HG03460 (cell line): ENCODE data around the gene BOC.

ENCODE experiments used
- ATAC-seq: cut with Tn5 transposase; IDR thresholded peaks from one replicate; pipeline ENCODE4 v1.9.1; 2021; ENCODE audit not compliant: unreplicated experiment

The BOC gene

GRCh38 chr3:113249111-113249510 is 37.8 kb downstream of the BOC start:
- ATAC-seq: no peak

- no peak for ATAC-seq
These were observed 38.2 kb downstream of the BOC start for GRCh38 chr3:113249601-113250000.

- ATAC-seq: no peak
These were observed 39.2 kb downstream of the BOC start for GRCh38 chr3:113250566-113250965.

- ATAC-seq: no peak
These were observed 40.5 kb downstream of the BOC start for GRCh38 chr3:113251817-113252216.

- ATAC-seq: no peak
These were observed 41.2 kb downstream of the BOC start for GRCh38 chr3:113252553-113252952.

- no peak for ATAC-seq
These were observed 42.3 kb downstream of the BOC start for GRCh38 chr3:113253702-113254101.

- no peak for ATAC-seq
These were observed 43.0 kb downstream of the BOC start for GRCh38 chr3:113254171-113254947.

GRCh38 chr3:113255100-113255853 is 43.9 kb downstream of the BOC start:
- ATAC-seq: no peak

- ATAC-seq: no peak
These were observed 44.7 kb downstream of the BOC start for GRCh38 chr3:113255854-113256615.

GRCh38 chr3:113258361-113258760 is 47.0 kb downstream of the BOC start:
- no peak for ATAC-seq

GRCh38 chr3:113259196-113259595 is 47.8 kb downstream of the BOC start:
- ATAC-seq: no peak

GRCh38 chr3:113261063-113261625 is 49.8 kb downstream of the BOC start:
- no peak for ATAC-seq

GRCh38 chr3:113261626-113262303 is 50.4 kb downstream of the BOC start:
- no peak for ATAC-seq

- no peak for ATAC-seq
These were observed 50.9 kb downstream of the BOC start for GRCh38 chr3:113262304-113262665.

GRCh38 chr3:113263020-113263419 is 51.7 kb downstream of the BOC start:
- no peak for ATAC-seq

- ATAC-seq: no peak
These were observed 52.4 kb downstream of the BOC start for GRCh38 chr3:113263778-113264177.

- ATAC-seq: no peak
These were observed 53.1 kb downstream of the BOC start for GRCh38 chr3:113264283-113265131.

GRCh38 chr3:113265231-113265630 is 53.9 kb downstream of the BOC start:
- ATAC-seq: no peak

- ATAC-seq: no peak
These were observed 55.4 kb downstream of the BOC start for GRCh38 chr3:113266738-113267137.

- ATAC-seq: no peak
These were observed 57.0 kb downstream of the BOC start for GRCh38 chr3:113268311-113268710.
